HG03025 (cell line): ENCODE measurements around the gene SRGAP1.

Source experiments
- ATAC-seq: cut with Tn5 transposase; IDR thresholded peaks from one replicate; pipeline ENCODE4 v1.9.1; 2021; ENCODE audit warnings: mild to moderate bottlenecking, moderate library complexity; ENCODE audit not compliant: unreplicated experiment, low FRiP score

SRGAP1 gene

DNA sequence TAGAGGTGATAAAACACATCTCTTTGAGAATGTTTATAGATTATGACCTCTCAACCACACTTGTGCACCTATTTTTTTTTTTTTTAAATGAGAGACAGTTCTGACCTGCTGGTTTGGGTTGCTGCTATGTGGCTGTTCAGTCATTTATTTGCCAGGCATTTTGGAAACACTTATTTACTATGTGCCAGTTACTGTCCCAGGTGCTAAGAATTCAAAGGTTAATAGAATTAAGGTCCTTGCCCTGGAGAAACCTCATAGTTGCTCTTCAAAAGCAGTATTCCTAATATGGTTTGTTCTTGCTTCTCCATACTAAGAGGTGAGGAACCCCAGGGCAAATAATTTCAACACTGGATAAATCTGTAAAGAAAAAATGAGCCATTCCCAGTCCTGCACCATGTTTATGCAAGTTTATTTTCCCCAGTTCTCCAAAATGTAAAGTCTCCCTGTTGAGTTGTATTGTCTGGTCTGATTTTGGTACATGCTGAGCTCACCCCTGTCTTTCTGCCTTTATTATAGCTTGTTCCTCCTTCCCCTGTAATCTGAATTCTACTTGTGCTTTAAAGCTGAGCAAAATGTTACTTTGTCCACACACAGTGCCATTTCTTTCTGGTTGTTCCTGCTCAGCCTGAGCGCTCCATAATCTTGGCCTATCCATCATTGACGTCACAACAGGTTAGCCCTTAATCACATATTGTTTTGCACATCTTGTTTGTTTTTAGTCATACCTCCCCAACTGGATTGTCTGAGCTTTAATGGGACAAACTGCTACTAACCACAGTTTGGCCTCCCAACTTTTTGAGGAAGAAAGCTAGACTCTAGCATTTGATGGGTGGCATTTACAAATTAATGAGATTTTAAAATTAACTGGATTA is 56.7 kb downstream of the SRGAP1 start:
- ATAC-seq = no peak

- ATAC-seq = no peak
Observed at GRCh38 chr12:63904653-63905052, 60.2 kb downstream of the SRGAP1 start.

- no peak for ATAC-seq
Observed at GRCh38 chr12:63905544-63905943, 61.0 kb downstream of the SRGAP1 start.

DNA sequence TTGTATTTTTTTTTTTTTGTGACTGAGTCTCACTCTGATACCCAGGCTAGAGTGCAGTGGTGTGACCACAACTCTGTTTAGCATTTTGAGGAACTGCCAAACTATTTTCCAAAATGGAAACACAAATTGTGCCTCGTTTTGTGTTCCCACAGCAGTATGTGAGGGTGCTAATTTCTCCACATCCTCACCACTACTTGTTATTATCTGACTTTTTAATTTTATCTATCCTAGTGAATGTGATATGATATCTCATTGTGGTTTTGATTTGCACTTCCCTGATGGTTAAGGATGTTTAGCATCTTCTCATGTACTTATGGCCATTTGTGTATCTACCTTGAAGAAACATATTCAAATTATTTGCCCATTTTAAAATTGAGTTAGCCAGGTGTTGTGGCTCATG is 62.4 kb downstream of the SRGAP1 start:
- ATAC-seq = no peak

GRCh38 chr12:63907561-63907960 is 63.1 kb downstream of the SRGAP1 start:
- no peak for ATAC-seq

GRCh38 chr12:63909746-63910145 is 65.2 kb downstream of the SRGAP1 start:
- ATAC-seq = no peak

GRCh38 chr12:63911341-63911740 is 66.8 kb downstream of the SRGAP1 start:
- ATAC-seq = no peak

DNA sequence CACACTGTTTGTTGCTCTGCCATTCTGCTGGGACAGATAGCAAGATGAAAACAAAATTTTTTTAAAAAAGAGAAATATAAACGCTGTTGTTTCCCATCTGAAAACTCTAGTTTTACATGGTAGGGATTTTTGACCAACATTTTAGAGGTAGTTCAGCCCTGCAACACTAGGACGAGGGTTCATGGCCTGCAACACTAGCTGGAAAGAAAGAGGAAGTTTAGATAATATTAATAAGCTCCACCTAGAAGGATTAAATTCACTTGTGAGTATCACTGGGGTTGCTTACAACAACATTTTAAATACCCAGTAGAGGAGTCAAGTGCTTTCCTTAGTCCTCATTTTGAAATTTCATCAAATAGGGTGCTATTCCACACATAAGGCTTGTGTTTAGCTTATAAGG is 68.2 kb downstream of the SRGAP1 start:
- no peak for ATAC-seq

DNA sequence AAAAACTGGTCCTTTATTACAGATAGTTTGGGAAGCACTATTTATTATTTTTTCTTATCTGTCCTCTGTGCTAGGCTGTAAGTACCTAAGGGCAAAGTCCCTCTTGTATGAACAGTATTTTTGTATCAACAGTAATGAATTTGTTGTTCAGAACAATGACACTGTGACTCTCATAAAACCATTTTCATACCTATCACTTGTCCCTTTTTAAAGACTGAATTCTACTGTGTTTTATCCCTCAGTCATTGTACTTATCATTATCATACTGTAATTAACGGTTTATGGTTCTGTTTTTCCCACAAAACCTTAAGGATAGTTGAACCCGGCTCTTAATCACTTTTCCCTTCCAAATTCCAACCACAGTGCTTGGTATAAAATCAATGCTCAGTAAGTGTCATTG is 69.4 kb downstream of the SRGAP1 start:
- ATAC-seq = no peak

DNA sequence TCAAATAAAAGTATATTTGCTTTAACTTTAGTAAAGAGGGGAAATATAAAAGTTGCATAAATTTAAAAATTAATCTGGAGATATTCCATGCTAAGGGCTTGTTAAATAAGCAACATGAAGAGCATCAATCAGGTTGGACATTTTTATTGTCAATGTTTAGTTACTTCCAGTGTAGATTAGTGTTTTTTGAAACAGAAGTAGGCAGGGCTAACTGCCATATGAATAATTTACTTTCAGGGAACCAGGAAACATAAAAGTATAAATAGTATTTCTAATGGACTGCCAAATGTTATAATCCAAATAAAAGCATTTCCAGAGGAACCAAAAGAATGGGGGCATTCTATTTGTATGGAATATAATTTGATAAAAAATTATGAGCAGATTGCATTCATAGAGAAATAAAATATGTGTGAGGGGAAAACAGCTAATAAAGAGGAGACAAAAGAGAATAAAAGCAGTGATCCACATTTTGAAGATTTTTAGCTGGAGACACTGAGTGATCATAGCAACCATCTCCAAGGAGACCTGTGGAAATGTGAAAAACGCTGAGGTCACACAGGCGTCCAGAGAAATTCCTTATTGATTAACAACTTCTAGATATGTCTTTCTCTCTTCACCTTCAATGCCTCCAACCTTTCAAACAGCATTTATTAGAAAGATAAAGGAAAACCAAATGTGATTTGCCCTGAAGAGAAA is 70.8 kb downstream of the SRGAP1 start:
- no peak for ATAC-seq

DNA sequence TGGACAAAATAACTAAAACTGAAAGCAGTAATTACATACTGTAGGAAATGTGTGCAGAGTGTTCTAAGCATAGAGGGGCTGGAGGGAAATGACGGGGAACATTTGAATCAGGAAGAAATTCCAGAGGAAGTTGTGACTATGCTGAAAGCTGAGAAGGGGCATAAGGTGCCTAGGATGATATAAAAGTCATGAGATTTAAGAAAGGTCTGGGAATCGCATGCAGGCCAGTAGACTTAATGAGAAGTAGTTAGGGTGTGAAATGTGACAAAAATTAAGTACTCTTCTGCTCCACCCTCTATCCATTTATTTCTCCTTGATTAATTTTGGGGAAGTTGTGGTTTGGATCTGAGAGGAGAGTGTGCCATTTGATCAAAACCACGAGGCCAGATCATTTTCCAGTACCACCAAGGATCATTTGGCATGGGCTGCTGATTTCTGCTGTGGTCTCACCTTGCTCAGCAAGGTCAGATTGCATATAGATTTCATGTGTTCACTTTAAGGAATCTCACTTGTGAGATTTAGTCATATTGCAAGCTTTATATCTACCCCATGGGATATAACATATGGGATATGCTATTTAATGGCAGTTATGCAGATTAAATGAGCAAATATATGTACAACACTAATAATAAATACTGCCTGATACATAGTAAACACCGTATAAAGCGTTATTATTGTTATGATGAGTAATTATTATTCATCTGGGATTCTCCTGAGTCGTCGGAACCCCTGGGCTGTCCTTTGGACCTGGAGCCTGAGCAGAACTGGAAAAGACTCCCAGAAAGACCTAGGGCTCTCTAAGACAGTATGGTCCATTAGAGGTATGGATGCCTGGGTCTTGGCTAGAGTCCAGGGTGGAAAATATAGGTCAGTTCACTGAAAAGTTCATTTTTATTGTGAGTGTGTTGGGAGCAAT is 72.3 kb downstream of the SRGAP1 start:
- ATAC-seq = no peak

DNA sequence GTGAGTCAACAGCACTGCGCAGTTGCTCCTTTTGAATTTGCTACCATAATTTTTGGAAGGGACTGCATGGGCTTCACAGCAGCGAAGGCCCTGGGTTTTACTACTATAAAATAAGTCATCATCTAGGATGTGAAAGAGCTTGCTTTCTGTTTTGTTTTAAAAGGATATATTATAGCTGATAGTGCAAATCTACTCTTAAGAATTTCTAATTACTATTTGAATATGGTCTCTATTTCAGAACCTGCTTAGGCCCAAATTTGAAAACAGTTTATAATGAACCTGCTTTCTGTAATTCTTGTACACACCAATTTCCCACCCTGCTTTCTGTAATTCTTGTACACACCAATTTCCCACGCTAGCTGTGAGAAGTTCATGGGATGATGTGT is 73.0 kb downstream of the SRGAP1 start:
- no peak for ATAC-seq

- ATAC-seq = no peak
Observed at GRCh38 chr12:63917864-63918799, 73.6 kb downstream of the SRGAP1 start.

- no peak for ATAC-seq
Observed at GRCh38 chr12:63918800-63919300, 74.3 kb downstream of the SRGAP1 start.

- no peak for ATAC-seq
Observed at GRCh38 chr12:63919756-63920155, 75.3 kb downstream of the SRGAP1 start.

GRCh38 chr12:63921157-63921556 is 76.7 kb downstream of the SRGAP1 start:
- ATAC-seq = no peak

- ATAC-seq = no peak
Observed at GRCh38 chr12:63922474-63922873, 78.0 kb downstream of the SRGAP1 start.

DNA sequence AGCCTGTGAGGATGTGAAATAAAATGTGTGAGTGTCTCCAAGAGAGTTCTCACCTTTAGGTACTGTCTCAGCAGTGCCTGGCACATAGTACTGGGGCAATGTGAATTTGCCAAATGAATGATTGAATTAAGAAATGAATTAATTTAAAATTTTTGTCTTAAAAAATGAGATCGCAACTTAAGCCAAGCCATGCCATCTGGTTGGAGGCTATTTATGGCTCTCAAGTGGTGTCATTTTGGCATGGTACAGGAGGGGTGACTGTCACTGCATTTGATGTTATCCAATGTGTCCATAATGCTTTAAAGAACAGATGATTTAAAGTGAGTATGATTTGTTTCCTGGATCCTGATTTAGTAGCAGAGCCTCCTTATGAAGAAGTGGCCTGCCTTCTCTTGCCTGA is 80.3 kb downstream of the SRGAP1 start:
- ATAC-seq = no peak

DNA sequence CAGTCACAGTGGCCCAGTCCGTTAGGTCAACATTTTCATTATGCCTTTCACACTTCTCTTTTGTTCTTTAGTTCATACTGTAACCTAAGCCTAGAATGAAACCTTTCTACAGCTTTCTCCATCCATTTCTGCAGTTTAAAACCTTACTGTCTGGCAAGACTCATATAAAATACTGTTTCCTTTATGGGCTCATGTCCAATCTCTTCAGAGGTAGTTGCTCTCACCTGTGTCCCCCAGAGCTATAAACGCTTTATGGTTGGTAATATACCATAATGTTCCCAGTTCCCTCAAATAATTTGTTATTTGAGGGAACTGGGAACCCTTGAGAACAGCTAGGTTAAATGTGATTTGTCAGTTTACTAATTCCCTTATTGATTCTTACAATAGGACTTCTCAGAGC is 83.0 kb downstream of the SRGAP1 start:
- no peak for ATAC-seq

GRCh38 chr12:63928305-63928704 is 83.8 kb downstream of the SRGAP1 start:
- ATAC-seq = no peak
